Activated CD8-positive, alpha-beta memory T cell treated with anti-CD3 and anti-CD28 coated beads, Interleukin-2, amount 50 U/mL, for 1 hour (primary cell): ENCODE measurements around the gene NUDT15.
A peak's percentile ranks its signal among the peaks of the same experiment; 100 is the strongest.
"Not testable (repeated sequence)": the region's sequence is repeated elsewhere in the genome, so short reads cannot be mapped to it uniquely, and the experiment has no call there.

ENCODE experiments used
- DNase-seq: peaks from one replicate; pipeline ENCODE4 v3.0.0-alpha.2; 2020; ENCODE audit errors: extremely low read depth

The NUDT15 gene

GRCh38 chr13:48037346-48038173 lies at the start of gene NUDT15:
Gene NUDT15, plus strand, starts transcription at chr13:48037726. Its CDS starts 21 bp downstream, at chr13:48037747.
- peak; percentile 78 for DNase-seq

GRCh38 chr13:47990427-47990826 lies 47.1 kb upstream of the NUDT15 start:
- no peak for DNase-seq

- no peak for DNase-seq
Measured at GRCh38 chr13:47990920-47991466, 46.5 kb upstream of the NUDT15 start.

GRCh38 chr13:47991859-47992258 lies 45.7 kb upstream of the NUDT15 start:
- DNase-seq, result no peak

GRCh38 chr13:47997384-47997783 lies 40.1 kb upstream of the NUDT15 start:
- DNase-seq, result no peak

GRCh38 chr13:47999973-48000372 lies 37.6 kb upstream of the NUDT15 start:
- DNase-seq, result no peak

GRCh38 chr13:48000559-48001113 lies 36.9 kb upstream of the NUDT15 start:
- DNase-seq, result no peak

GRCh38 chr13:48001114-48001881 lies 36.2 kb upstream of the NUDT15 start, which contains the start of gene SUCLA2:
Gene SUCLA2, minus strand, starts transcription at chr13:48001273. Its CDS starts 4 bp downstream, at chr13:48001269.
- peak; percentile 49 for DNase-seq

GRCh38 chr13:48001999-48002398 lies 35.5 kb upstream of the NUDT15 start:
- not testable (repeated sequence) for DNase-seq

- no peak for DNase-seq
Measured at GRCh38 chr13:48004201-48004600, 33.3 kb upstream of the NUDT15 start.

GRCh38 chr13:48006396-48006795 lies 31.1 kb upstream of the NUDT15 start:
- DNase-seq, result no peak

- no peak for DNase-seq
Measured at GRCh38 chr13:48009284-48009683, 28.2 kb upstream of the NUDT15 start.

- no peak for DNase-seq
Measured at GRCh38 chr13:48010698-48011097, 26.8 kb upstream of the NUDT15 start.

- DNase-seq, result no peak
Measured at GRCh38 chr13:48012668-48013067, 24.9 kb upstream of the NUDT15 start.

GRCh38 chr13:48014359-48014758 lies 23.2 kb upstream of the NUDT15 start:
- no peak for DNase-seq

- DNase-seq, result no peak
Measured at GRCh38 chr13:48018637-48019036, 18.9 kb upstream of the NUDT15 start.

- no peak for DNase-seq
Measured at GRCh38 chr13:48019796-48020195, 17.7 kb upstream of the NUDT15 start.

GRCh38 chr13:48028066-48028465 lies 9.5 kb upstream of the NUDT15 start:
- no peak for DNase-seq

GRCh38 chr13:48029859-48030258 lies 7.7 kb upstream of the NUDT15 start:
- DNase-seq, result no peak

- DNase-seq, result no peak
Measured at GRCh38 chr13:48038761-48039160, 1.2 kb downstream of the NUDT15 start.

- no peak for DNase-seq
Measured at GRCh38 chr13:48040049-48040448, 2.5 kb downstream of the NUDT15 start.

GRCh38 chr13:48040896-48041295 lies 3.4 kb downstream of the NUDT15 start:
- DNase-seq, result no peak
